ENCODE measurements around the gene MR1. TPM values are rescaled to one million over a fixed set of nuclear protein-coding genes. Genes with fewer than 3 reads are reported as not detected.

MR1 gene
- total RNA-seq, 1 donor from 2014 or later = 4.8 TPM

GRCh38 chr1:181100015-181100905, 66.5 kb downstream of the MR1 start:
- H3K27ac ChIP-seq (replicated peaks) = peak overlapping the region; percentile 41
- no peak for TF ChIP-seq CTCF (IDR thresholded peaks at IDR 0.05; ENCODE audit: borderline replicate concordance)
- peaks cover 85% of the 10 kb centered on the region for H3K4me1 ChIP-seq
- DNase-seq = no peak
- H3K27me3 ChIP-seq (ENCODE audit: low read depth) = no peaks in the 10 kb centered on the region
- H3K4me3 ChIP-seq = no peak overlapping the region
- intact Hi-C loops (cut with micrococcal nuclease) = no loop called here
- no peaks in the 10 kb centered on the region for H3K9me3 ChIP-seq (replicated peaks)
- no peaks in the 10 kb centered on the region for H3K36me3 ChIP-seq

GRCh38 chr1:181100934-181101333, 67.2 kb downstream of the MR1 start:
- H3K4me1 ChIP-seq = peaks cover 84% of the 10 kb centered on the region
- H3K27ac ChIP-seq (replicated peaks) = no peak overlapping the region
- no peak for TF ChIP-seq CTCF (IDR thresholded peaks at IDR 0.05; ENCODE audit: borderline replicate concordance)
- intact Hi-C loops (cut with micrococcal nuclease) = no loop called here
- H3K36me3 ChIP-seq = no peaks in the 10 kb centered on the region
- H3K27me3 ChIP-seq (ENCODE audit: low read depth) = no peaks in the 10 kb centered on the region
- H3K9me3 ChIP-seq (replicated peaks) = no peaks in the 10 kb centered on the region
- H3K4me3 ChIP-seq = no peak overlapping the region
- DNase-seq = no peak

- no peaks in the 10 kb centered on the region for H3K9me3 ChIP-seq (replicated peaks)
- H3K4me3 ChIP-seq = no peak overlapping the region
- no peaks in the 10 kb centered on the region for H3K36me3 ChIP-seq
- intact Hi-C loops (cut with micrococcal nuclease) = no loop called here
- H3K4me1 ChIP-seq = peaks cover 84% of the 10 kb centered on the region
- no peak overlapping the region for H3K27ac ChIP-seq (replicated peaks)
- no peak for DNase-seq
- H3K27me3 ChIP-seq (ENCODE audit: low read depth) = no peaks in the 10 kb centered on the region
- TF ChIP-seq CTCF (IDR thresholded peaks at IDR 0.05; ENCODE audit: borderline replicate concordance) = no peak
Observed at GRCh38 chr1:181101581-181102226, 67.9 kb downstream of the MR1 start.

- no peak for DNase-seq
- TF ChIP-seq CTCF (IDR thresholded peaks at IDR 0.05; ENCODE audit: borderline replicate concordance) = no peak
- peak overlapping the region; percentile 45 for H3K27ac ChIP-seq (replicated peaks)
Observed at GRCh38 chr1:181102841-181103240, 69.1 kb downstream of the MR1 start.

GRCh38 chr1:181103399-181103798, 69.6 kb downstream of the MR1 start:
- intact Hi-C loops (cut with micrococcal nuclease) = no loop called here
- TF ChIP-seq CTCF (IDR thresholded peaks at IDR 0.05; ENCODE audit: borderline replicate concordance) = no peak
- peak overlapping the region; percentile 45 for H3K27ac ChIP-seq (replicated peaks)
- DNase-seq = no peak
- no peak overlapping the region for H3K4me3 ChIP-seq
- peaks cover 90% of the 10 kb centered on the region for H3K4me1 ChIP-seq
- H3K27me3 ChIP-seq (ENCODE audit: low read depth) = no peaks in the 10 kb centered on the region
- H3K9me3 ChIP-seq (replicated peaks) = no peaks in the 10 kb centered on the region
- no peaks in the 10 kb centered on the region for H3K36me3 ChIP-seq

More at GRCh38 chr1:181102841-181103240, 69.1 kb downstream of the MR1 start:
- no peaks in the 10 kb centered on the region for H3K27me3 ChIP-seq (ENCODE audit: low read depth)
- no peaks in the 10 kb centered on the region for H3K9me3 ChIP-seq (replicated peaks)
- H3K4me1 ChIP-seq = peaks cover 84% of the 10 kb centered on the region
- intact Hi-C loops (cut with micrococcal nuclease) = no loop called here
- H3K36me3 ChIP-seq = no peaks in the 10 kb centered on the region
- H3K4me3 ChIP-seq = no peak overlapping the region

Measured in left ventricle myocardium inferior (tissue), 1 donor.